ENCODE measurements around the gene CSRNP2.

- TF ChIP-seq CTCF (conservative IDR thresholded peaks at IDR 0.05; ENCODE audit: low read length) (no peak), EZH2phosphoT487 (IDR thresholded peaks at IDR 0.05; ENCODE audit: borderline replicate concordance, low read depth, low read length) (no peak)
Measured at GRCh38 chr12:51055060-51055459, 28.3 kb downstream of the CSRNP2 start.

All from OCI-LY7 (cell line).